K562 (cell line): Measurements from ENCODE around the gene CHMP2A. TPM values are rescaled to one million over a fixed set of nuclear protein-coding genes. Genes with fewer than 3 reads are reported as not detected.

Experiments used
- CGGBP1 ChIP-seq: fragments of 250-450 bp; sonication (Bioruptor Pico); IDR thresholded peaks from 2 replicates; pipeline ENCODE4 v1.9.0; 2021; ENCODE audit warnings: mild to moderate bottlenecking
- DMBX1 ChIP-seq: fragments of 250-450 bp; sonication (Bioruptor Pico); IDR thresholded peaks from 2 replicates; pipeline ENCODE4 v1.8.0; 2022; ENCODE audit warnings: inconsistent platforms, mild to moderate bottlenecking, moderate library complexity, borderline replicate concordance
- FOS ChIP-seq: IDR thresholded peaks from 3 replicates; pipeline ENCODE4 v1.6.1; 2011; ENCODE audit not compliant: insufficient read length; ENCODE audit errors: extremely low read depth
- GTF2B ChIP-seq: IDR thresholded peaks from 2 replicates; pipeline ENCODE4 v1.6.1; 2011; ENCODE audit not compliant: insufficient read length; ENCODE audit errors: extremely low read depth
- GTF2F1 ChIP-seq: IDR thresholded peaks from 2 replicates; pipeline ENCODE4 v1.6.1; 2011; ENCODE audit warnings: low read depth, low read length, improper control_type of control experiment
- KDM1A ChIP-seq, 2 experiments: fragments of 450-650 bp; IDR thresholded peaks; 2 replicates each; pipeline ENCODE4 v1.6.1; 2016; ENCODE audit warnings: mild to moderate bottlenecking in 2 of 2
- MAX ChIP-seq: sonication (generic); formaldehyde crosslinking; IDR thresholded peaks from 2 replicates; pipeline ENCODE4 v1.9.0; 2022; ENCODE audit warnings: mild to moderate bottlenecking, missing genetic modification reagents
- NR3C1 ChIP-seq: sonication (generic); formaldehyde crosslinking; IDR thresholded peaks from 2 replicates; pipeline ENCODE4 v1.8.1; 2022; ENCODE audit warnings: missing genetic modification reagents
- PML ChIP-seq: IDR thresholded peaks from 2 replicates; pipeline ENCODE4 v1.6.1; 2012; ENCODE audit warnings: low read length, inconsistent platforms
- POLR2AphosphoS5 ChIP-seq: IDR thresholded peaks from 2 replicates; pipeline ENCODE4 v1.6.1; 2011; ENCODE audit warnings: mild to moderate bottlenecking, low read depth, low read length, moderate library complexity; ENCODE audit not compliant: control insufficient read depth, insufficient read depth
- PTTG1 ChIP-seq: fragments of 450-650 bp; IDR thresholded peaks from 2 replicates; pipeline ENCODE4 v1.6.1; 2016; ENCODE audit warnings: low read depth, mild to moderate bottlenecking, missing genetic modification characterization, missing compliant biosample characterization
- RBM14 ChIP-seq: fragments of 200-400 bp; formaldehyde crosslinking; IDR thresholded peaks from 2 replicates; pipeline ENCODE4 v1.6.1; 2018; ENCODE audit warnings: low read depth, mild to moderate bottlenecking, low read length, moderate library complexity, borderline replicate concordance; ENCODE audit not compliant: insufficient read depth
- SNAPC5 ChIP-seq: fragments of 250-450 bp; sonication (Bioruptor Pico); IDR thresholded peaks from 2 replicates; pipeline ENCODE4 v1.8.0; 2021; ENCODE audit warnings: moderate library complexity, mild to moderate bottlenecking, inconsistent platforms
- SRSF1 ChIP-seq: fragments of 200-400 bp; formaldehyde crosslinking; IDR thresholded peaks from 2 replicates; pipeline ENCODE4 v1.6.1; 2017; ENCODE audit warnings: mild to moderate bottlenecking, low read depth, low read length, moderate library complexity
- TCF7 ChIP-seq: sonication (generic); IDR thresholded peaks from 2 replicates; pipeline ENCODE4 v1.6.1; 2016; ENCODE audit warnings: antibody characterized with exemption, borderline replicate concordance
- TFE3 ChIP-seq: fragments of 450-650 bp; formaldehyde crosslinking; IDR thresholded peaks from 2 replicates; pipeline ENCODE4 v1.4.0; 2020; ENCODE audit warnings: mild to moderate bottlenecking, mixed read lengths
- ZBTB26 ChIP-seq: fragments of 450-650 bp; formaldehyde crosslinking; IDR thresholded peaks from 2 replicates; pipeline ENCODE4 v1.4.0; 2022; ENCODE audit warnings: missing genetic modification characterization
- ZNF134 ChIP-seq: fragments of 250-450 bp; sonication (Bioruptor Pico); conservative IDR thresholded peaks from 2 replicates; pipeline ENCODE4 v1.4.0; 2020
- ZNF239 ChIP-seq: fragments of 250-450 bp; sonication (Bioruptor Pico); IDR thresholded peaks from 2 replicates; pipeline ENCODE4 v1.4.0; 2020; ENCODE audit warnings: mild to moderate bottlenecking
- ZNF354B ChIP-seq: fragments of 250-450 bp; sonication (Bioruptor Pico); IDR thresholded peaks from 2 replicates; pipeline ENCODE4 v1.4.0; 2020
- ZZZ3 ChIP-seq: fragments of 450-650 bp; IDR thresholded peaks from 2 replicates; pipeline ENCODE4 v1.6.1; 2016; ENCODE audit warnings: antibody characterized with exemption, mild to moderate bottlenecking, moderate library complexity
- polyA plus RNA-seq, 8 experiments: library from polyadenylated mRNA; depleted of rRNA in 4 of 8; stranded (reverse) in 5 of 8; unstranded in 3 of 8; fragments of >200 nt; fragmentation: Nextera tagmentation in 2 of 8; fragmentation: Illumina TruSeq in 1 of 8; extraction: Ambion mirVana in 2 of 8; extraction: Trizol in 1 of 8; gene quantifications; 2 replicates each; pipeline versions ENCODE4 v1.2.1 to v1.2.3, GENCODE V29; 2011 to 2014; ENCODE audit warnings: inconsistent platforms in 1 of 8, missing spikeins in 1 of 8
- total RNA-seq, 7 experiments: library from RNA; depleted of rRNA in 6 of 7; stranded (reverse); fragments of >200 nt in 6 of 7; fragmentation: Illumina TruSeq in 2 of 7; extraction: Trizol in 2 of 7; gene quantifications; 2 replicates each; pipeline versions ENCODE4 v1.2.1 to v1.2.3, GENCODE V29; 2011 to 2021; ENCODE audit warnings: low replicate concordance in 1 of 7

CHMP2A gene
- total and polyA plus RNA-seq, 9 of the 15 experiments (the other 6 are each of a cell fraction or from before 2014, with no cell fraction given), result 57.6 to 159 (median 87.2) TPM

- TF ChIP-seq SNAPC5 (CRISPR knock-in tag) (no peak), GTF2F1 (peak; percentile 89), ZNF354B (no peak), KDM1A (IDR thresholded peaks at IDR 0.05) (no peak; a peak in 2 of 4 replicates), GTF2B (peak; percentile 49), FOS (peak; percentile 56), ZZZ3 (peak; percentile 83), SRSF1 (no peak), MAX (CRISPR knock-in tag) (peak; percentile 88), CGGBP1 (CRISPR knock-in tag) (no peak), PTTG1 (tag) (no peak), TCF7 (no peak), ZBTB26 (no peak), TFE3 (CRISPR knock-in tag) (no peak), ZNF239 (no peak), POLR2AphosphoS5 (peak; percentile 63), DMBX1 (CRISPR knock-in tag) (0 out of 2 replicates have a peak, but pooled peaks have one; percentile 15), ZNF134 (CRISPR knock-in tag) (no peak), PML (peak; percentile 79), RBM14 (no peak), NR3C1 (CRISPR knock-in tag) (no peak)
Observed at GRCh38 chr19:58559275-58560006, 4.5 kb upstream of the CHMP2A start (continued).
